Stimulated activated CD4-positive, alpha-beta T cell treated with anti-CD3 and anti-CD28 coated beads, Interleukin-4, amount 100 ng/mL, for 4 hours (primary cell): ENCODE results near the gene LSP1.
A peak's percentile ranks its signal among the peaks of the same experiment; 100 is the strongest.

Source experiments
- DNase-seq, 2 experiments: peaks; one replicate each; pipeline ENCODE4 v3.0.0-alpha.2; 2020

Gene LSP1

GRCh38 chr11:1838077-1838425 is 14.8 kb upstream of the LSP1 start:
- DNase-seq: no peak

- no peak for DNase-seq
Measured at GRCh38 chr11:1838426-1839144, 14.3 kb upstream of the LSP1 start, which contains the start of gene TNNI2. Gene TNNI2, plus strand, starts transcription at chr11:1838981. Its CDS starts 716 bp downstream, at chr11:1839697.

- no peak for DNase-seq
Measured at GRCh38 chr11:1839204-1839923, 13.5 kb upstream of the LSP1 start.

DNA sequence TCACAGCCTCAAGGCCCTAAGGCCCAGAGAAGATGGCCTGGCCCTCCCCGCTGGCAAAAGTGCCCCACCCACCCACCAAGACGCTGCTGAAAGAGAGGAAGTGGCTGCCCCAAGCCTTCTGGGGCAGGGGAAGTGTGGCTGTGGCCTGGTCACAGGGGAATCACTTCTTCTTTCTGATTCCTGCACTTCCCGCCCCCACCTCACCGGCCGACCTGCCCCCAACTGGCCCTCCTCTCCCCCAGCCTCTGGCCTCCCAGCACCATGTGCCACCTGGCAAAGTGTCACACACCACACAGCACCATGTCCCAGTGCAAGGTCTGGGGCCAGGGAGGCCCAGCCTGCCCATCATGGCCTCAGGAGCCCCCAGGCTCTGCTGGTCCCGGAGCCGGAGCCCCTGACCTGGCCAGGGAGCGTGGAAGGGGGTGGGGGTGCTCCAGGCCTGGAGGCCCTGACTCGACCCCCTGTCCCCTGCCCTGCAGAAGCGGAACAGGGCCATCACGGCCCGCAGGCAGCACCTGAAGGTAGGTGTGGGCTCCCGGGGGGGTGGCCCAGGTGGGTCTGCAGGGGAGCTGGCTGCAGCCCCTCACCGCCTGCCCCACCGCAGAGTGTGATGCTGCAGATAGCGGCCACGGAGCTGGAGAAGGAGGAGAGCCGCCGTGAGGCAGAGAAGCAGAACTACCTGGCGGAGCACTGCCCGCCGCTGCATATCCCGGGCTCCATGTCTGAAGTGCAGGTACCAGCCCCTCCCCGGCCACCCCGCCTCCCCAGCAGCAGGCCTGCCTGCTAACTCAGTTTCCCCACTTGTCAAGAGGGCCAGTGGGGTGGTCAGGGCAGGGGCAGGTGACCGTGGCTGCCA is 12.7 kb upstream of the LSP1 start:
- DNase-seq: no peak

- no peak for DNase-seq
Measured at GRCh38 chr11:1840780-1841480, 12.0 kb upstream of the LSP1 start.

- no peak for DNase-seq
Measured at GRCh38 chr11:1841511-1842148, 11.3 kb upstream of the LSP1 start.

GRCh38 chr11:1842149-1843097 is 10.5 kb upstream of the LSP1 start:
- DNase-seq: no peak

DNA sequence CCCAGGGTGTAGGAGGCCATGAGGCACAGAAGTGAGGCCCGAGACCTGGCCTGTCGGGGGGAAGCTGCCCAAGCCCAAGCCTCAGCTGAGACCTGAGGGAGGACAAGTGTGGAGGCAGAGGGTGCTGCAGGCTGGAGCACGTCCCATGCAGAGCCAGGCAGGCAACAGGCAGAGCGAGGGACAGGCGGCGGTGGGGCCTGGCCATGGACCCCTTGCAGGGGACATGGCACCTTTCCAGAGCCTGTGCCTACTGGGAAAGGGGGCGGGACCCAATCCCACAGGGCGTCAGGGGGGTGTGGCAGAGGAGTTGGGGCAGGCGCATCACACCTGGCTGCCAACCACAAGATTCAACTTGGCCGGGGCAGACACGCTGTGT is 9.8 kb upstream of the LSP1 start:
- DNase-seq: no peak

- no peak for DNase-seq
Measured at GRCh38 chr11:1843796-1844195, 9.1 kb upstream of the LSP1 start.

DNA sequence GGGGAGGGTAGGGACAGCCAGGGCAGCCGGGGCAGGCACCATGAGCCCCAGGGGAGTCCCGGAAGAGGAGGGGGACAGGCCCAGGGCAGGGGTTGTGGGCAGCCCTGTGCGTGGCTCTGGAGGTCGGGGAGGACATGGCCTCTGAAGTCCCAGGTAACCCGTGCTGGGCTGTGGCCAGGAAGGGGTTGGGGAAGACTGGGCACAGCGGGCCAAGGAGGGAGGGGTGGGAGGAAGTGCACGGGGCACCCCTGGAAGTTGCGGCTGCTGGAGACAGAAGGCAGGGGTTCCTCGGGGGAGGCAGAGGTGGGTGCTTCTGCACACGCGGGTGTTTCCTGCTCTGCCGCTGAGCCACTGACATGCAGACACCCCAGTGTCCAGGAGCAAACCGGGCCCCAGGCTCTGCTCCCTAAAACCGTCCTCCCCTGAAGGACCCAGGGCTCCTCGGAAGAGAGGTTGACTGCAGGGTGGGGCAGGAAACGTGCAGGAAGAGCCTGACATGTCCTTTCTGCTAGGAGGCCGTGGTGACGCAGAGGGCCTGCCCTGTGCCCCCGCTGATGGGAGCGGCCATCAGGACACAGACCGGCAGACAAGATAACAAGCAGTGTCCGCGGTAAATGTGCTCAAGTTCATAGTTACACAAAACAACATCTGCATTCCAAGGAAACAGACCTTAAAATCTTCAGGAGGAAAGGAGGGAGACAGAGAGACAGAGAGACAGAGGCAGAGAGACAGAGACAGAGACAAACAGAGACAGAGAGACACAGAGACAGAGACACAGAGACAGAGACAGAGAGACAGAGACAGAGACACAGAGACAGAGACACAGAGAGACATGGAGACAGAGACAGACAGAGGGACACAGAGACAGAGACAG is 8.4 kb upstream of the LSP1 start:
- DNase-seq: peak in 1 of 2 experiments; percentile 34

- no peak for DNase-seq
Measured at GRCh38 chr11:1845095-1845429, 7.8 kb upstream of the LSP1 start.

DNA sequence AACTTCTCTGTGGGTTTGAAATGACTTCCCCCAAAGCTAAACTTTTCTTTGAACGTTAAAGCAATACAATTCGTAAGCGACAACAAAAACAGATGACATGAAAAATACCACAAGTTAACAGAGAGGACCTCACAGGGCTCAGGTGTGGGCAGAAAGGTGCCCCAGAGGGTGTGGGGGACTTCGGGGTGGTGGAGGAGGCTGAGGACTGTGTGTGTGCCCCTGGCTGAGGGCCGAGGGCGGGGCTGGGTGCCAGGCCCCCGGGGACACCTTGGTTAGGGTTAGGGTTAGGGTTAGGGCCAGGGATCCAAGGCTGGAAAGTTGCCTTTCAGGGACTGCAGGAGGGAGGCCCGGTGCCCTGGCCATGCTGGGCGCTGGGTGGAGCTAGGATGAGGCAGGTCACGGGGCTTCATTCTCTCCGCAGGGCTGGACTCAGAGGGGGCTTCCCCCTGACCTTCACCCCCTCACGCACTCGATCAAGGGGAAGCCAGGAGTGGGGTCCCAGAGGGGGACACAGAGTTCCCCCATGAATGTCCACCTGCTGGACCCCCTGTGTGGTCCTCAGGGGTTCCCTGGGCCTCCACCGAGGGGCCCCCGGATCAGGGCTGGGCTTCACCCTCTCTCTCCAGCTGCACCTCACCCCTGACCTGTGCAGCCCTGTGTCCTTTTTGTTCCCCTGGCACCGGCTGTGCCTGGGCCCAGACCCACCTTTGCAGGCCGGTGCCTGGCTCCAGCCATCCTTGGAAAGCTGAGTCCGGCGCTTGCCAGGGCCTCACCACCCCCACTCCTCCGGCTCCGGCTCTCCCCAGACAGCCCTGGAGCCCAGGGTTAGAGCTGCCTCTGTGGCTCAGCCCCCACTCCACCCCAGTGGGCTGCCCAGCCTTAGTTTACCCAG is 7.1 kb upstream of the LSP1 start:
- DNase-seq: no peak

DNA sequence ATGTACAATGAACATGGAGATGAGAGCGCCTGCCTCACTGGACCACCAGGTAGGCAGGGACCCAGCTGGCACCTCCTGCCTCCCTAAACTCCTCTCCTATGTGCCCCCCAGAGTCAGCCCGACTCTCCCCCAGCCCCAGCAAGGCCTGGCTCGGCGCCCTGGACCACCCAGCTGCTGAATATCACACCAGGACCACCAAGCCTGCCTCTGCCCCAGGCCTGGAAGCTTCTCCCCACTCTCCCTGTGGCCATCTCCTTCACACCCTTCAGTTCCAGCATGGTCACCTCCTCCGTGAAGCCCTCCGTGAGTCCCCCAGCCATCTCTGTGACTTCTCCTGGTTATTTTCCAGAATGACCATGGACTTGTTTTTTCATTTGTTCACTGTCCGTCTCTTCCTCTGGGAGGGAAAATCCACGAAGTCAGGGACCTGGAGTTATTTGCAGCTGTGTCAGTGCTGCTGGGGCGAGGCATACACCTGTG is 6.4 kb upstream of the LSP1 start:
- no peak for DNase-seq

GRCh38 chr11:1847006-1847735 is 5.7 kb upstream of the LSP1 start:
- no peak for DNase-seq

DNA sequence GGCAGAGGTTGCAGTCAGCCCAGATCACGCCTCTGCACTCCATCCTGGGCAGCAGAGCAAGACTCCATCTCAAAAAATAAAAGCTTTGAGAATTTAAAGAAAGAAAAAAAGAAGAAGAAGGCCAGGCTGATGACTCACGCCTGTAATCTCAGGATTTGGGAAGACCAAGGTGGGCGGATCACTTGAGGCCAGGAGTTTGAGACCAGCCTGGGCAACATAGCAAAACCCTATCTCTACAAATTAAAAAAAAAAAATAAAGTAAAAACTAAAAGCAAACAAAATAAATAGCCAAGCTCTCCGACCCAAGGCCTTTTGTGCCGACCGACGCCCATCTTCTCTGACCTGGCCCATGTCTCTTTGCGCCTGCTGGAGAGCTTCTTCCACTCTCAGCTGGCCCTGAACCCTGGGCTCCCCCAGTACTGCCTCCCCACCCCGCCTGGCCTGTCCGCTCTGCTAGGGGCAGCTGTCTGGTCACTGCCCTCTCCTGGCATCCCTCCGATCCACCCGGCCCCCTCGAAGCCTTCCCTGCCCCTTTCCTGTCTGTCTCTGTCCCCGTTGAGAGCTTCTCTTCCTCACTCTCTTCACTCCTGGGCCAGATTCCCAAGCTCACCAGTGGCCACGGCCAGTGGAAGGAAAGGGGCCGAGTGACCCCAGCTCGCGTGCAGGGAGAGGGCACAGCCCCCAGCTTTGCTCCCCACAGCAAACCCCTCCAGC is 4.8 kb upstream of the LSP1 start:
- no peak for DNase-seq

GRCh38 chr11:1848640-1849430 is 4.0 kb upstream of the LSP1 start:
- no peak for DNase-seq
